GM21723 (cell line): Measurements from ENCODE around the gene LIMCH1.

Source experiments
- ATAC-seq: cut with Tn5 transposase; IDR thresholded peaks from one replicate; pipeline ENCODE4 v1.9.1; 2021; ENCODE audit warnings: mild to moderate bottlenecking, moderate library complexity; ENCODE audit not compliant: unreplicated experiment

LIMCH1 gene

DNA sequence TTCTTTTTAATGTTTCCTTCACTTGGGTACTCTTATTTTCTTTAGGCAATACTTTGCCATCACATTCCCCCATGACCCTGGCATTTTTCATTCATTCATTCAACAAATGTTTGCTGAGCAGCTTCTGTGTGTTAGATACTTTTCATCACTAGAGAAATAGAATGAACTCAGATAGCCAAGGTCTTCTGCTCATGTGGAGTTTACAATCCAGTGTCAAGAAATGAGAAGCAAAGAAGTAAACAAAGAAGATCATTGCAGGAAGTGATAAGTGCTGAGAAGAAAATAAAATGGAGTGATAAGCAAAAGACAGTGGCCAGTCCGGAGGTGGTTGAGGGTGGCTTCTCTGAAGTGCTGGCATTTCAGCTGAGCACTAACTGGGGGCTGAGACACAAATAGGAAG, 63.1 kb downstream of the LIMCH1 start:
- ATAC-seq = no peak

GRCh38 chr4:41602113-41602512, 64.2 kb downstream of the LIMCH1 start:
- no peak for ATAC-seq

- ATAC-seq = no peak
These were observed 65.0 kb downstream of the LIMCH1 start for GRCh38 chr4:41602886-41603498.

DNA sequence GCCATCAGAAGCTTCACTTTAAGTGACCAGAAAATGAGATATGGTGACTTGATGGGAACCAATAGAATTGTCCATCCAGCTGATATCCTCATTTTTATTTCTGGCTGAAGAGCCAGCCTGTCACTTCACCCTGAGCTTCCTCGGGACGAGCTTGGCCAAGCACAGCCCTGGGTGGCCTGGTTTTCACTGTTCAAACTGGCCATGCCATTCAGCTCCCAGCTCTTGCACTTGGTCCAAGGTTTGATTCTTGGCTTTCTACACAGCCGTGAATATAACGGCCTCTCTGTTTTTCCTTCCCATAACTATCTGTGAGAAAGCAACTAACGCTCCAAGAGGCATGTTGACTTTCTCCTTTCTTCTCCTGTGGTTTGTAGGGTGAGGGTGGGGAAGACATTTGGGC, 71.9 kb downstream of the LIMCH1 start:
- ATAC-seq = no peak

GRCh38 chr4:41610474-41610873, 72.5 kb downstream of the LIMCH1 start:
- no peak for ATAC-seq

DNA sequence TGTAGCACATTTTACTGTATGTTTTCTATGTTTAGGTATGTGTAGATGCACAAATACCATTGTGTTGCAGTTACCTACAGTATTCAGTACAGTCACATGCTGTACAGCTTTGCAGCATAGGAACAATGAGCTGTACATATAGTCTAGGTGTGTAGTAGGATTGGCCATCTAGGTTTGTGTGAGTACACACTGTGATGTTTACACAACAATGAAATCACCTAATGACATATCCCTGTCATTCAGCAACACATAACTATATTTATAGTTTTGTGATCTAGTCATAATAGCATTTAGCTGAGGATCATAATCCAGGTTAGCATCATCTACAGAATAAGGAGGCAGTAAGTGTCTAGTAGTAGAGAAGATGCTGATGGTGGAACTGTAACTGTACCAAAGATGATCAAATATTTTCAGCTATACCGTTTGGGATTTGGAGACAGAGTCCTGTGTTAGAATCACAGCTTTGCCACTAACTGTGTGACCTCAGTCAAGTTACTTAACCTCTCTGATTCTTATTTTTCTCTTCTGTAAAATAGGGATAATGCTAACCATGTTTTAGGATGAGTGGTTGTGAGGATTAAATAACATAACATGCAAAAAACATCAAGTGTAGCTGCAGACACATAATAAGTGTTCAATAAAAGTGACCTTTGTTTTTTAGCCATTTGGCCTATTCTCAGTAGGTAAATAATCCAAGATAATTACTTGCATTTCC, 73.3 kb downstream of the LIMCH1 start:
- no peak for ATAC-seq

DNA sequence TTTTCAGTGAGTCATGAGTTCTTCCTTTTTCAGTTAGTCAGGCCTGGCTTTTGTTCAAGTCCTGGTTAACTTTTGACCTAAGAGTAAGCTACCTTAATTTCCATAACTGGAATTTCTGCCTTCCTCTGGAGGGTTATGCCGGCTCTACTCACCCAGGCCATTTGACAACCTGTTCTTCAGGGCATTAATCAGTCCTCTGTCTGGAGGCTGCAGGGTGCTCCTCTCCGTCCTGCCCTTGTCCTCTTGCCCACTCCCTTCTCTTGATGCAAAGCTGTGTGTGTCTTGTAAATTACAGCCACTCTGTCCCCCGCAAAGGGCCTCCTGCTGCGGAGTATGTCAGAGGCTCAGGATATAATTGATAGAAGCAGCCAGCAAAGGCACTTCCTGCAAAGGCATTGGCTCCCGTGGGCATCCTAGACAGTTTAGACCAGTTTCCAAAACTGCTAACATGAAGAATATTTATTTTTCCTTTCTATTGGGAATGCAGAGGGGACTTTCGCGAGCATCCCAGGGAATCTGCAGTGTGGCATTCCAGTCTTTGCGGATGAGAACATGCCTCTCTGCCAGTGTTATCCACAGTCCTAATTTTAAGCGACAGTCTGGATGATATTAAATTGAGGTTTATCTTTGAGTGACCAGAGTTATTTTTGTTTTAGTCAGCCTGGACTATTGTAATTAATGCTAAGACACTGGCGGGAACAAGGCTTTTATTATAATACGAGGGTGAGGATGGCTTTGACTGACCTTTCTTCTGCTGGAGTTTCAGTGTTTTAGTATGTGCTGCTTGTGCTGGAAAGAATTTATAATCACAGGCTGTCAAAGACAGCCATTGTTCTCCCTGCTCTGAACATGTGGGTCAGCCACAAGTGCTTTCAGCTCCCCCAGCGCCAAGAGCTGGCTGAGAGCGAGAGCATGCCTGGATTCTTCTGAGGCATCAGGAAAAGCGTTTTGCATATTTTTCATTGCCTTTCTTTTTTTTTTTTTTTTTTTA, 74.2 kb downstream of the LIMCH1 start:
- no peak for ATAC-seq

DNA sequence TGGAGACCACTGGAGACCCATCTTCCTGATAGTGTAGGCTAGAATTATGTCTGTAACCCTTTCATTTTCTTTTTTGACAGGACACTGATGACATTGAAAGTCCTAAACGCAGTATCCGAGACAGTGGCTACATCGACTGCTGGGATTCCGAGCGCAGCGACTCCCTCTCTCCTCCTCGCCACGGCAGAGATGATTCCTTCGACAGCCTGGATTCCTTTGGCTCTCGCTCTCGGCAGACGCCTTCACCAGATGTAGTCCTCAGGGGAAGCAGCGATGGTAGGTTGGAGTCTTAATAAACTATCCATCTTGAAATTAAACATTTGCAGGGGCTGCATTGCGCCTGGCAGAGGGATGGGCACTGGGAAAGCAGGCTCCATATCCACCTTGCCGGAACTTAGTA, 75.4 kb downstream of the LIMCH1 start:
- ATAC-seq = no peak

DNA sequence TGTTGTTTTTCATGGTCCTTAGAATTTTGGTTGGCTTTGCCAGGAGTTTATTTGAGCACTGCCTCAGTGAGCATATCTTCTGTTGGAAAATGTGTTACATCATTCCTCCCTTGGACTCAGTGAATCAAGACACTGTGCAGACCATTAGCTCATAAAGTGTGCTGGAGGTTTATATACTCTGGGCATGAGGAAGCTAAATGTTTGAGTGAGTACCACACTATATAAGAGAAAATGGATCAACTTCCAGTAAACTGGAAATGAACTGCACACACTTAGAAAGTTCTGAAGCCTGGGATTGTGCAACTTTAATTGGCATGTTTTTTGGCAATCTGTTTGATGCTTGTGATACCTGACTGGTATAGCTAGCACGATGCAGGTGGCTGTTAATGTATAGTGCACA, 75.9 kb downstream of the LIMCH1 start:
- no peak for ATAC-seq

DNA sequence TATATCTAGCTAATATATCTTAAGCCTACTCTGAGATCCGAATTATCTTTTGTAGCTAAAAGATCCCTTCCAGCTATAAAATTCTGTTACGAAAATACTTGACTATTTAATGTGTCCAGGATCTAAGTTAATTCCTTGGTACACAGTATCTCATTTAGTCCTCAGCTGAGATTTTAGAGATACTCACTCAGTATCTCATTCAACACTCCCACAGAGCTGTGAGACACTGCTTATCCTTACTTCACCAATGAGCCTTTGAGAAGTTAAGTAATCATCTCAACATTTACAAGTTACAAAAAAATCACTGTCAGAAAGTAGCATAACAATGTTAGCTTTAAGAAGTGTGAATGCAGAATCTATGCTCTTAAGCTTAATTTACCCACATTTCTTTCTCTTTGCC, 76.6 kb downstream of the LIMCH1 start:
- ATAC-seq = no peak

DNA sequence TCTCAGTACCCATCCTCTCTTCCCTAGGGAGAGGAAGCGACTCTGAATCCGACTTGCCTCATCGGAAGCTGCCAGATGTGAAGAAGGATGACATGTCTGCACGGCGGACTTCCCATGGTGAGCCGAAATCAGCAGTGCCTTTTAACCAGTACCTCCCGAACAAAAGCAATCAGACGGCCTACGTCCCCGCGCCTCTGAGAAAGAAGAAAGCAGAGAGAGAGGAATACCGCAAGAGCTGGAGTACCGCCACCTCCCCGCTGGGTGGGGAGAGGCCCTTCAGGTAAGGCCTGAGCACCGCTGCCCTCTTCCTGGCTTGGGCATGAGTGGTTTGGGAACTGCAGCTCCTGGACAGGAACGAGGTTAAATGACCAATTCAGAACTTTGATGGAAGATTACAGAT, 81.2 kb downstream of the LIMCH1 start:
- no peak for ATAC-seq

DNA sequence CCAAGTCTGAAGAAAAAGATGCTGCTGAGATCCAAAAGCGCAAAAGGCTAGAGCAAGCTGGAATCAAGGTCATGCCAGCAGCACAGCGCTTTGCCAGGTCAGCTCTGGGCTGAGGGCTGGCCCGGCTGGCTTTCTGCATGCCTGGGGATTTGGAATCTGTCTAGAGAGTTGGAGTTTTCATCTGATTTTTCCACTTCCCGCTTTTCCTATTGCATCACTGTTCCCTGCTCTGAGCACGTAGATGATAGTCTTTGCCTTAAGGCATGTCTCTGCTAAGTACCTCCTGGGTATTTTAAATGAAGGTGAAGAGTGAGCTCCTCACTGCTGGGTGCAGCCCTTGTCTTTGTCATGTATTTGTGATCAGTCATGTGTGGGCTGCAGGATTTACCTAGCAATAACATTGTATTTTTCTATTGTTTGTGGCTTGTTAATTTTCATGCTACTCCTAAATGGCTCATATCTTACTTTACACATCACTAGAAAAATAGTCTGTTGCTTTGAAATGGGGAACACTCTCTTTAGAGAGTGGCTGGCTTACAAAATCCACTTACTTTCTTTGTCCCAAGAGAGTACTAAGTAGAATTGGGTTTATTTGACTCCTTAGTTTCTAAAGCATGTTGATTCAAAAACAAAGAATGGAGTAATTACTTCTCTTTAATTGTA, 82.8 kb downstream of the LIMCH1 start:
- no peak for ATAC-seq

GRCh38 chr4:41622787-41623186, 84.8 kb downstream of the LIMCH1 start:
- no peak for ATAC-seq

DNA sequence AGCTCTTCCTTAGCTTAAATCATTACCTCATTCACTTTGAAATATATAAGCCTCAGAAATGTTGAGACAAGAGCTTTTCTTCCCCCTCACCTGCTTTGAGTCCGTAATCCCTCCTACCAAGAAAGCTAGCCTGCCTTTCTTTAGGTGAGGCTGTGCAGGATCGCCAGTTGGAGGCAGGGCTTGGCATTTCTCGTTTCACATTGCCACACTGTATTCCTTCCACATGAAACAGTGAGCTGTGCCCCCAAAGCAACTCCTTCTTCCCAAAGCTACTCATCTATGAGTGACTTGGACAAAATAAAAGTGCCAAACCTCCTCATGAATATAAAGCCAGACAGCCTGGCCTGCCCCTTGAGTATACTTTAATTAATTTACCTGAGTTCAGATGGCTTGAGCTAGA, 86.8 kb downstream of the LIMCH1 start:
- ATAC-seq = no peak

DNA sequence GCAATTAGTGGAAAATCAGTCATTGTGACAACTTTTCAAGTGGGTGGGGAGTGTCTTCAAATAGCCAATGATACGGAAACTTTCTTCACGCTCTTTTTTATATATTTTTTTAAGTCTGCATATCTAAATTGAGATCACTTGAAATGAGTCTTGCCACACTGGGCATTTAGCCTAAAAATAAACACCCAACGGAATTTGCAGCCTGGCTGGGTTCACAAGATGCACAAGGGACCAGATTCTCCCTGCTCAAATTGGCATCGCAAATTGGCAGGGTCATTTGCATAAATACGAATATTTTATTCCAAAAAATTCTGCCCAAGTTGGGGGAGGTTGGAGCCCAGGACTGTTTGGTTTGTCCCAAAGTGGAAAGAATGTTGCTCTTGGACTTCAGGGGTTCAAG, 87.6 kb downstream of the LIMCH1 start:
- no peak for ATAC-seq

- no peak for ATAC-seq
These were observed 91.0 kb downstream of the LIMCH1 start for GRCh38 chr4:41628936-41629335.

- no peak for ATAC-seq
These were observed 93.6 kb downstream of the LIMCH1 start for GRCh38 chr4:41631523-41631922.

DNA sequence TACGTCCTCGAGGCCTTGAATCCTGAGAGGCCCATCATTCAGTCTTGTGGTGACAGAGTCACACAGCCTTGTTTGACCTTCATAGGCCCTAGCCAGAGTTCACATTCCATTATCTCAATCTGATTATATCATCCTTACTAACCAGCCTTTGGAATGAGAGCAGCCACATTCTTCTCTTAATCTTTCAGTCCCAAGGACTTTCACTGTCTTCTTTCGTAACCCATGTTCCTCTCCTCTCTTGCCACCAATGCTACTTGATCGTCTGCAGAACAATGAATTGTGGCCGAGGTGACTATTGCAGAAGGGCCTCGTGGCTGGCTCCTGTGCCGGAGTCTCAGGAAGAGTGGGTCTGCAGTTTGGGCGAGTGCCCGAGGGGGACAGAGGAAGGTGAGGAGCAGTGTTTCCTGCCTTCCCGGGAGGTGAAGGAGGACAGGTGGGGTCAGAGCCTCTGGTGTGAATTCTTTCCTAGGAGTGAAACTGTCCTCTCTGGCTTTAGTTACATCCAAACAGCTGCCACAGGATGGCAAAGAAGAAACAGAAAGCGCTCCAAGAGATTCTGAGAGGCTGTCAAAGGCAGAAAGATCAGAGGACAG, 94.6 kb downstream of the LIMCH1 start:
- no peak for ATAC-seq

DNA sequence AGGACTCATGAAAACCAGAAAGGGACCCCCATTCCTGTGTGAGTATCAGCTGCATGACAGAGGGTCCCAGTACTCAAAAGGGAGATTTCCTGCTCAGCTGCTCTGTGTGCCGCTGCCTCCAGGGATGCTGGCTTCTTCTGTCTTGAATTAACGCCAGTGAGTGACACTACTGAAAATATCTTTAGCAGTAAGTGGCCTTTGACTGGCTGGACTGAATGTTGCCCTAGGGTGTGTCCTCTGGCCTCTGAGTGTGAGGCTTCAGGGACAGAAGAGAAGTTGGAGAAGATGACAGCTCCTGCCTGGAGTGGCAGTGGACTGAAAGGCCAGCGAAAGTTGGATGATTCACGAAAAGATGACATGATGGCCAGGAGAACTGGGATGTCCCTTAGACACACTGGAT, 95.4 kb downstream of the LIMCH1 start:
- ATAC-seq = no peak

- ATAC-seq = no peak
These were observed 97.5 kb downstream of the LIMCH1 start for GRCh38 chr4:41635441-41635840.

DNA sequence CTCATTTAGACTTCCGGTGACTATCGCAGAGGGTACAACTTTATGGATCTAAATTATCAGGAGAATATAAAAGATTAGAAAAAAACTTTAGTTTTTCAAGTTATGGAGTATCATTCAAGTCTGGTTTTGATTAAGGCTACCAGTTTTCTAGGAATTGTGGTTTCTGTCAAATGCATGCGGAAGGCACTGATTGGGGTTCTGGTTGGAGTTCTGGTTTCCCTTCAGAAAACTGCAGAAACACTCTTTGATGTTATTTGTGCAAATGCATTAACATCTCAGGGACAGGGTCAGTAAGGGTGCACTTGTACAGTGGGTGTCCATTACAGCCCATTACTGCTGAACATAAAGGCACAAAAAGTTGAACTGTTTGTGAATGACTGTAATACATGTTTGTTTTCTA, 100.2 kb downstream of the LIMCH1 start:
- ATAC-seq = no peak
